Breast epithelium (tissue), 3 donors: ENCODE measurements around the gene STAM.

Source experiments
- POLR2AphosphoS5 ChIP-seq, 3 donors: sonication (generic); formaldehyde crosslinking; IDR thresholded peaks; one replicate each; pipeline ENCODE4 v1.6.1; 2017; ENCODE audit warnings: antibody characterized with exemption in 3 of 3
- TF ChIP-seq, protein P1 (sequence below), 3 donors: fragments of 450-650 bp; IDR thresholded peaks; one replicate each; pipeline ENCODE4 v1.5.1; 2016 to 2017; ENCODE audit warnings: antibody characterized with exemption in 3 of 3, mild to moderate bottlenecking in 3 of 3, moderate library complexity in 3 of 3

DNA sequence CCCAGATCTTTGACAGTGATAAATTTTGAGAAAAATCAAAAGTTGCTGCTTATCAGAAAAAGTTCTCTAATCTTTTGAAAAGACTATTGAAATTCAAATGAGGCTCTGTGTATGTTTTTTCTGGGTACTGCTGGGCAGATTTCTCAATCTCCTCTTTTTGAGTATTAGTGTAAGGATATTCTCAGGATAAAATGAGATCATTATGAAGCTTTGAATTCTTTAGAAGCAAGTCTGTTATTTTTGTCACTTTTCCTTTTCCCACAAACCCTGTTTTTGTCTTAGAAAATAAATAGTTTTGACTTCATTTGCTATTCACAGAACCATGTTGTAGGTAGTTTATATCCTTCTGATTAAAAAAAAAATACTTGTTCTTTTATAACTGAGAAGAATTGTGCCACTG is 7.9 kb downstream of the STAM start:
- TF ChIP-seq, protein P1, sequence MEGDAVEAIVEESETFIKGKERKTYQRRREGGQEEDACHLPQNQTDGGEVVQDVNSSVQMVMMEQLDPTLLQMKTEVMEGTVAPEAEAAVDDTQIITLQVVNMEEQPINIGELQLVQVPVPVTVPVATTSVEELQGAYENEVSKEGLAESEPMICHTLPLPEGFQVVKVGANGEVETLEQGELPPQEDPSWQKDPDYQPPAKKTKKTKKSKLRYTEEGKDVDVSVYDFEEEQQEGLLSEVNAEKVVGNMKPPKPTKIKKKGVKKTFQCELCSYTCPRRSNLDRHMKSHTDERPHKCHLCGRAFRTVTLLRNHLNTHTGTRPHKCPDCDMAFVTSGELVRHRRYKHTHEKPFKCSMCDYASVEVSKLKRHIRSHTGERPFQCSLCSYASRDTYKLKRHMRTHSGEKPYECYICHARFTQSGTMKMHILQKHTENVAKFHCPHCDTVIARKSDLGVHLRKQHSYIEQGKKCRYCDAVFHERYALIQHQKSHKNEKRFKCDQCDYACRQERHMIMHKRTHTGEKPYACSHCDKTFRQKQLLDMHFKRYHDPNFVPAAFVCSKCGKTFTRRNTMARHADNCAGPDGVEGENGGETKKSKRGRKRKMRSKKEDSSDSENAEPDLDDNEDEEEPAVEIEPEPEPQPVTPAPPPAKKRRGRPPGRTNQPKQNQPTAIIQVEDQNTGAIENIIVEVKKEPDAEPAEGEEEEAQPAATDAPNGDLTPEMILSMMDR (IDR thresholded peaks at IDR 0.05), result no peak
- TF ChIP-seq POLR2AphosphoS5 (IDR thresholded peaks at IDR 0.05), result no peak
